ENCODE results near the gene RPGR. TPM values are rescaled to one million over a fixed set of nuclear protein-coding genes. Genes with fewer than 3 reads are reported as not detected.

Gene RPGR
- polyA plus RNA-seq, 1 donor from 2014 or later = 6.5 TPM

DNA sequence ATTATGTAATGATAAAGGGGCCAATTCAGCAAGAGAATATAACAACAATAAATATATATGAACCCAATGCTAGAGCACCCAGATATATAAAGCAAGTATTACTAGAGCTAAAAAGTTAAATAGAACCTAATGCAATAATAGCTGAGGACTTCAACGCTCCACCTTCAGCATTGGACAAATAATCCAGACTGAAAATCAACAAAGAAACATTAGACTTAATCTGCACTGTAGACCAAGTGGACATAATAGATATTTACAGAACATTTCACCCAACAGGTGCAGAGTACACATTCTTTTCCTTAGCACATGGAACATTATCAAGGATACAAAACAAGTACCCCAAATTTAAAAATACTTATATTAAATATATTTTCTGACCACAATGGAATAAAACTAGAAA is 49.4 kb upstream of the RPGR start:
- Histone ChIP-seq H3K36me3 (ENCODE audit: insufficient read depth, low read length) (no peaks in the 10 kb centered on the region), H3K4me3 (ENCODE audit: low read length) (no peak overlapping the region), H3K79me2 (replicated peaks; ENCODE audit: insufficient read depth, low read length) (no peaks in the 10 kb centered on the region), H3K27ac (ENCODE audit: low read length) (no peak overlapping the region), H2AFZ (ENCODE audit: low read depth, low read length) (no peak overlapping the region), H3K4me2 (ENCODE audit: low read length) (no peak overlapping the region), H3K9me2 (ENCODE audit: insufficient read depth, low read length) (no peaks in the 10 kb centered on the region), H3K27me3 (ENCODE audit: insufficient read depth, low read depth, low read length) (no peaks in the 10 kb centered on the region), H3K9me3 (ENCODE audit: low read length) (no peaks in the 10 kb centered on the region), H3F3A (ENCODE audit: insufficient read depth, low read length, poor library complexity, severe bottlenecking) (no peaks in the 10 kb centered on the region), H4K20me1 (ENCODE audit: insufficient read depth) (no peaks in the 10 kb centered on the region), H3K9ac (ENCODE audit: low read length) (no peak overlapping the region)
- TF ChIP-seq EP300 (conservative IDR thresholded peaks at IDR 0.05; ENCODE audit: poor library complexity, severe bottlenecking) (no peak), SMC3 (conservative IDR thresholded peaks at IDR 0.05; ENCODE audit: poor library complexity) (no peak), RAD21 (conservative IDR thresholded peaks at IDR 0.05) (no peak), EZH2 (IDR thresholded peaks at IDR 0.05; ENCODE audit: borderline replicate concordance, insufficient read depth, low read length, poor library complexity, severe bottlenecking) (no peak), MXI1 (conservative IDR thresholded peaks at IDR 0.05; ENCODE audit: poor library complexity, severe bottlenecking) (no peak), POLR2AphosphoS5 (IDR thresholded peaks at IDR 0.05) (no peak), CTCF (IDR thresholded peaks at IDR 0.05; ENCODE audit: poor library complexity, severe bottlenecking) (no peak), TAF1 (IDR thresholded peaks at IDR 0.05; ENCODE audit: low read depth) (no peak)
- TF ChIP-seq, protein P1, sequence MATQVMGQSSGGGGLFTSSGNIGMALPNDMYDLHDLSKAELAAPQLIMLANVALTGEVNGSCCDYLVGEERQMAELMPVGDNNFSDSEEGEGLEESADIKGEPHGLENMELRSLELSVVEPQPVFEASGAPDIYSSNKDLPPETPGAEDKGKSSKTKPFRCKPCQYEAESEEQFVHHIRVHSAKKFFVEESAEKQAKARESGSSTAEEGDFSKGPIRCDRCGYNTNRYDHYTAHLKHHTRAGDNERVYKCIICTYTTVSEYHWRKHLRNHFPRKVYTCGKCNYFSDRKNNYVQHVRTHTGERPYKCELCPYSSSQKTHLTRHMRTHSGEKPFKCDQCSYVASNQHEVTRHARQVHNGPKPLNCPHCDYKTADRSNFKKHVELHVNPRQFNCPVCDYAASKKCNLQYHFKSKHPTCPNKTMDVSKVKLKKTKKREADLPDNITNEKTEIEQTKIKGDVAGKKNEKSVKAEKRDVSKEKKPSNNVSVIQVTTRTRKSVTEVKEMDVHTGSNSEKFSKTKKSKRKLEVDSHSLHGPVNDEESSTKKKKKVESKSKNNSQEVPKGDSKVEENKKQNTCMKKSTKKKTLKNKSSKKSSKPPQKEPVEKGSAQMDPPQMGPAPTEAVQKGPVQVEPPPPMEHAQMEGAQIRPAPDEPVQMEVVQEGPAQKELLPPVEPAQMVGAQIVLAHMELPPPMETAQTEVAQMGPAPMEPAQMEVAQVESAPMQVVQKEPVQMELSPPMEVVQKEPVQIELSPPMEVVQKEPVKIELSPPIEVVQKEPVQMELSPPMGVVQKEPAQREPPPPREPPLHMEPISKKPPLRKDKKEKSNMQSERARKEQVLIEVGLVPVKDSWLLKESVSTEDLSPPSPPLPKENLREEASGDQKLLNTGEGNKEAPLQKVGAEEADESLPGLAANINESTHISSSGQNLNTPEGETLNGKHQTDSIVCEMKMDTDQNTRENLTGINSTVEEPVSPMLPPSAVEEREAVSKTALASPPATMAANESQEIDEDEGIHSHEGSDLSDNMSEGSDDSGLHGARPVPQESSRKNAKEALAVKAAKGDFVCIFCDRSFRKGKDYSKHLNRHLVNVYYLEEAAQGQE (IDR thresholded peaks at IDR 0.05; ENCODE audit: borderline replicate concordance) = no peak

DNA sequence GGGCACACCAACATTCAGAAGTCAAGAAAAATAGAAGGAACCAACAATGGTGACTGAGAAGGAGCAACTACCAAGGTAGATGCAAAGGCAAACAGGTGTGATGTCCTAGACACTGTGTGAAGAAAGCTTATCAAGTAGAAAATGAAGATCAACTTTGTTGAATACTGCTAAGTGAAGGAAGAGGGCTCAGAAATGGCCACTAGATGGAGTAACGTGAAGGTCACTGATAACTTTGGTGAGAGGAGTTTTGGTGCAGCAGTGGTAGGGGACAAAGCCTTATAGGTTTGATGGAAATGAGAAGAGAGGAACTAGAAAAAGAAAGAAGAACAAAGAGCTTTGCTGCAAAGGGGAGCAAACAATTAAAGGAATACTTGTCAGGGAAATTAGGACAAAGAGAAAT is 48.6 kb upstream of the RPGR start:
- H3K9ac ChIP-seq (ENCODE audit: low read length) = no peak overlapping the region
- H3K9me2 ChIP-seq (ENCODE audit: insufficient read depth, low read length) = no peaks in the 10 kb centered on the region
- no peaks in the 10 kb centered on the region for H3K79me2 ChIP-seq (replicated peaks; ENCODE audit: insufficient read depth, low read length)
- no peaks in the 10 kb centered on the region for H3K36me3 ChIP-seq (ENCODE audit: insufficient read depth, low read length)
- no peaks in the 10 kb centered on the region for H3F3A ChIP-seq (ENCODE audit: insufficient read depth, low read length, poor library complexity, severe bottlenecking)
- TF ChIP-seq, protein P1 (IDR thresholded peaks at IDR 0.05; ENCODE audit: borderline replicate concordance) = no peak
- peak; percentile 12 for TF ChIP-seq CTCF (IDR thresholded peaks at IDR 0.05; ENCODE audit: poor library complexity, severe bottlenecking)
- no peaks in the 10 kb centered on the region for H4K20me1 ChIP-seq (ENCODE audit: insufficient read depth)
- no peaks in the 10 kb centered on the region for H3K27me3 ChIP-seq (ENCODE audit: insufficient read depth, low read depth, low read length)
- no peak overlapping the region for H2AFZ ChIP-seq (ENCODE audit: low read depth, low read length)
- no peak overlapping the region for H3K4me2 ChIP-seq (ENCODE audit: low read length)
- H3K4me3 ChIP-seq (ENCODE audit: low read length) = no peak overlapping the region
- no peak overlapping the region for H3K27ac ChIP-seq (ENCODE audit: low read length)
- H3K9me3 ChIP-seq (ENCODE audit: low read length) = no peaks in the 10 kb centered on the region

All from neural cell (in vitro differentiated cells).